HEK293 (cell line): ENCODE measurements around the gene CD68.

Experiments
- BCL11B ChIP-seq: fragments of 450-650 bp; formaldehyde crosslinking; IDR thresholded peaks from 2 replicates; pipeline ENCODE4 v1.5.1; 2016; ENCODE audit warnings: low read depth, missing biosample characterization, missing genetic modification characterization
- GLIS2 ChIP-seq: fragments of 450-650 bp; formaldehyde crosslinking; IDR thresholded peaks from 2 replicates; pipeline ENCODE4 v1.5.1; 2016; ENCODE audit warnings: missing biosample characterization, missing genetic modification characterization
- HOXC10 ChIP-seq: sonication (generic); formaldehyde crosslinking; IDR thresholded peaks from 2 replicates; pipeline ENCODE4 v1.8.1; 2023; ENCODE audit warnings: mild to moderate bottlenecking, missing genetic modification reagents
- KLF17 ChIP-seq: fragments of 450-650 bp; formaldehyde crosslinking; IDR thresholded peaks from 2 replicates; pipeline ENCODE4 v1.5.1; 2016; ENCODE audit warnings: missing biosample characterization, missing genetic modification characterization
- KLF7 ChIP-seq: fragments of 450-650 bp; formaldehyde crosslinking; IDR thresholded peaks from 2 replicates; pipeline ENCODE4 v1.5.1; 2016; ENCODE audit warnings: missing biosample characterization, missing genetic modification characterization, borderline replicate concordance
- OSR2 ChIP-seq: fragments of 450-650 bp; formaldehyde crosslinking; IDR thresholded peaks from 2 replicates; pipeline ENCODE4 v1.5.1; 2016; ENCODE audit warnings: missing biosample characterization, missing genetic modification characterization
- TSHZ1 ChIP-seq: fragments of 450-650 bp; formaldehyde crosslinking; IDR thresholded peaks from 2 replicates; pipeline ENCODE4 v1.5.1; 2016; ENCODE audit warnings: missing biosample characterization, missing genetic modification characterization, borderline replicate concordance
- ZBTB21 ChIP-seq: fragments of 450-650 bp; formaldehyde crosslinking; IDR thresholded peaks from 2 replicates; pipeline ENCODE4 v1.5.1; 2017; ENCODE audit warnings: missing biosample characterization, missing genetic modification characterization
- ZNF10 ChIP-seq: fragments of 450-650 bp; formaldehyde crosslinking; IDR thresholded peaks from 2 replicates; pipeline ENCODE4 v1.5.1; 2017; ENCODE audit warnings: missing biosample characterization, missing genetic modification characterization
- ZNF121 ChIP-seq: fragments of 450-650 bp; formaldehyde crosslinking; IDR thresholded peaks from 2 replicates; pipeline ENCODE4 v1.5.1; 2016; ENCODE audit warnings: missing biosample characterization, missing genetic modification characterization
- ZNF138 ChIP-seq: fragments of 450-650 bp; formaldehyde crosslinking; IDR thresholded peaks from 2 replicates; pipeline ENCODE4 v1.5.1; 2016; ENCODE audit warnings: missing biosample characterization, missing genetic modification characterization, borderline replicate concordance
- ZNF140 ChIP-seq: fragments of 450-650 bp; formaldehyde crosslinking; IDR thresholded peaks from 2 replicates; pipeline ENCODE4 v1.5.1; 2016; ENCODE audit warnings: missing biosample characterization, missing genetic modification characterization
- ZNF148 ChIP-seq: fragments of 450-650 bp; formaldehyde crosslinking; IDR thresholded peaks from 2 replicates; pipeline ENCODE4 v1.5.0; 2017; ENCODE audit warnings: missing biosample characterization, missing genetic modification characterization, borderline replicate concordance
- ZNF19 ChIP-seq: fragments of 450-650 bp; formaldehyde crosslinking; IDR thresholded peaks from 2 replicates; pipeline ENCODE4; 2016; ENCODE audit warnings: missing biosample characterization, missing genetic modification characterization, low read depth
- ZNF211 ChIP-seq: fragments of 450-650 bp; formaldehyde crosslinking; IDR thresholded peaks from 2 replicates; pipeline ENCODE4 v1.5.1; 2016; ENCODE audit warnings: low read depth, missing biosample characterization, missing genetic modification characterization
- ZNF24 ChIP-seq: fragments of 450-650 bp; formaldehyde crosslinking; IDR thresholded peaks from 2 replicates; pipeline ENCODE4 v1.5.1; 2016; ENCODE audit warnings: missing biosample characterization, missing genetic modification characterization
- ZNF341 ChIP-seq: fragments of 450-650 bp; formaldehyde crosslinking; IDR thresholded peaks from 2 replicates; pipeline ENCODE4; 2016; ENCODE audit warnings: low read depth, missing biosample characterization, missing genetic modification characterization
- ZNF449 ChIP-seq: fragments of 450-650 bp; formaldehyde crosslinking; IDR thresholded peaks from 2 replicates; pipeline ENCODE4 v1.5.1; 2017; ENCODE audit warnings: missing biosample characterization, mild to moderate bottlenecking, missing genetic modification characterization, moderate library complexity
- ZNF560 ChIP-seq: fragments of 450-650 bp; formaldehyde crosslinking; IDR thresholded peaks from 2 replicates; pipeline ENCODE4 v1.5.1; 2017; ENCODE audit warnings: missing biosample characterization, missing genetic modification characterization, borderline replicate concordance
- ZNF692 ChIP-seq: fragments of 450-650 bp; formaldehyde crosslinking; IDR thresholded peaks from 2 replicates; pipeline ENCODE4 v1.5.1; 2016; ENCODE audit warnings: missing biosample characterization, missing genetic modification characterization
- ZNF704 ChIP-seq: fragments of 450-650 bp; formaldehyde crosslinking; IDR thresholded peaks from 2 replicates; pipeline ENCODE4 v1.5.1; 2016; ENCODE audit warnings: missing biosample characterization, missing genetic modification characterization

The CD68 gene

GRCh38 chr17:7560172-7561027 lies 19.0 kb upstream of the CD68 start (continued):
- TF ChIP-seq TSHZ1 (tag by site-specific recombination) = no peak
- no peak for TF ChIP-seq ZNF24 (tag by site-specific recombination)
- peak; percentile 69 for TF ChIP-seq ZNF10 (tag by site-specific recombination)
- TF ChIP-seq ZNF138 (tag by site-specific recombination) = no peak
- TF ChIP-seq ZNF704 (tag by site-specific recombination) = no peak
- TF ChIP-seq ZNF19 (tag by site-specific recombination) = no peak
- TF ChIP-seq KLF17 (tag by site-specific recombination) = peak; percentile 35; the same call in 1 of the 2 replicates
- TF ChIP-seq ZNF341 (tag by site-specific recombination) = peak; percentile 80
- no peak for TF ChIP-seq ZNF121 (tag by site-specific recombination)
- TF ChIP-seq ZNF560 (tag by site-specific recombination) = no peak
- no peak for TF ChIP-seq ZNF211 (tag by site-specific recombination)
- no peak for TF ChIP-seq KLF7 (tag by site-specific recombination)
- TF ChIP-seq BCL11B (tag by site-specific recombination) = no peak
- no peak for TF ChIP-seq ZNF140 (tag by site-specific recombination)
- TF ChIP-seq GLIS2 = no peak
- TF ChIP-seq OSR2 (tag by site-specific recombination) = peak; percentile 34; the same call in 1 of the 2 replicates
- TF ChIP-seq ZNF148 = no peak
- no peak for TF ChIP-seq ZNF692 (tag by site-specific recombination)
- TF ChIP-seq HOXC10 (CRISPR knock-in tag) = no peak
- no peak for TF ChIP-seq ZBTB21 (tag by site-specific recombination)
- TF ChIP-seq ZNF449 (tag by site-specific recombination) = no peak
